Activated T-cell treated with anti-CD3 and anti-CD28 coated beads for 1 hour (primary cell): ENCODE measurements around the gene RAI1.
"Not testable (repeated sequence)": the region's sequence is repeated elsewhere in the genome, so short reads cannot be mapped to it uniquely, and the experiment has no call there.

Source experiments
- DNase-seq: peaks from one replicate; pipeline ENCODE4 v3.0.0-alpha.2; 2020; ENCODE audit warnings: low read depth

Gene RAI1

GRCh38 chr17:17663160-17664063 lies 17.8 kb upstream of the RAI1 start:
- peak; percentile 65 for DNase-seq

DNA sequence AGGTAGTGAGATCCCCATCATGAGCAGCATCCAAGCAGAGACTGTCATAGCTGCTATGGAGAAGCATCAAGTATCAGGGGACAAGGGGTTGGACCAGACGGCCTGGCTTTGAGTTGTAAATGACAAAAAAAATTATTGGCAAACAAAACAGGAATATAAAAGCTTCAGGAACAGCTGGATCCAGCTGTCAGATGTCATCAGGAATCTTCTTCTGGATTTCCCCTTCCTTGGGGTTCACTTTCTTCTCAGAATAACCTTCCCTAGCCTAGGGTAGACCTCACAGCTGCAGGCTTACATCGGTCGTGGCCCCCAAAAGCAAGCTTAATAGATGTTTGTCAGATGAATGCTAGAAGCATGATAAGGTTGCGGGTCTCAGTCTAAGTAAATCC lies 17.2 kb upstream of the RAI1 start:
- no peak for DNase-seq

DNA sequence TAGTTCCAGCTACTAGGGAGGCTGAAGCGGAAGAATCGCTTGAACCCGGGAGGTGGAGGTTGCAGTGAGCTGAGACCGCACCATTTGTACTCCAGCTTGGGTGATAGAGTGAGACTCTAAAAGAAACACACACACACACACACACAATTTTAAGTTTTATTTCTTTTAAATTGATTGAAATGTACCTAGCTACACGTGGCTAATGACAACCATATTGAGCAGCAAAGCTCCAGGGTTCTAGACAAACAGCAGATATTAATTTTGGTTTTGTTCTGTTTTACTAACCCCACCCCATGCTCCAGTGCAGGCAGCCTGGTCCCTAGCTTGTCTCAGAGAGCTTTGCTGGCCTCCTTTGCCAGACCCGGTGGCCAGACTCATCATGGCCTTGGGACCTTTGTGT lies 16.0 kb upstream of the RAI1 start:
- DNase-seq: no peak

- DNase-seq: no peak
Measured at GRCh38 chr17:17666111-17666714, 15.0 kb upstream of the RAI1 start.

DNA sequence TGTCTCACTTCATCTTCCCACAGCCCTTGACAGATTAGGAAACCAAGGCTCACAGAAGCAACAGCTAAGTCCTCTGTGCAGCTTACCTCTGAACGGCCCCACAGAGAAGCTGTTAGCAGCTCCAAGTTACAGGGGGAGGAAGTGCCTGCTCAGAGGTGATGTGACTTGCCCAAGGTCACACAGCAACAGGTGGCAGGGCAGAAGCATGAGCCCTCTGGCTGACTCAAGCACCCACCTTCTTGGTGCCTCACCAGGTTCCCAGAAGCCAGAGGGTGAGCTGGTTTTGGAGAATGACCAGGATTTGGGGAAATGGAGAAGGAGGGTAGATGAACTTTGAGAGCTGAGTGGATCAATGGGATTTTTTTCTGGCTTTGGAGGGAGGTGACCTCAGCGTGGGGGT lies 14.0 kb upstream of the RAI1 start:
- DNase-seq: no peak

DNA sequence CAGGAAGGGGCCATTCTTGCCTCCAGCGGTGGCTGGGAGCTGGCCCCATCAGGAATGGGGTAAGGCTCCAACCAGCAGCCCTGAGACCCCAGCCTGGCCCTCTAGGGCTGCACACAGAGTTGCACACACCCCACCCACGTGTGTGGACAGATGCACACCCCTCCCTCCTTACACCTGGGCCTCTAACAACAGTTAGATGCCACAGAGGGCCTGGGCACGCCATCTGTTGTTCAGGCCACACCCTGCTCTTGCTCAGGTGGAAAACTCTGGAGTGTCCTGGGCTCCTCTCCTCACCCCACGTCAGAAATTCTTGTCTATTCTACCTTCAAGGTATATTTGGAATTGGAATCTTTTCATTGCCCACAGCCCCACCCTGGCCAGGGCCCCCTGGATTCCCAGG lies 13.3 kb upstream of the RAI1 start:
- no peak for DNase-seq

GRCh38 chr17:17668358-17668757 lies 12.9 kb upstream of the RAI1 start:
- no peak for DNase-seq

DNA sequence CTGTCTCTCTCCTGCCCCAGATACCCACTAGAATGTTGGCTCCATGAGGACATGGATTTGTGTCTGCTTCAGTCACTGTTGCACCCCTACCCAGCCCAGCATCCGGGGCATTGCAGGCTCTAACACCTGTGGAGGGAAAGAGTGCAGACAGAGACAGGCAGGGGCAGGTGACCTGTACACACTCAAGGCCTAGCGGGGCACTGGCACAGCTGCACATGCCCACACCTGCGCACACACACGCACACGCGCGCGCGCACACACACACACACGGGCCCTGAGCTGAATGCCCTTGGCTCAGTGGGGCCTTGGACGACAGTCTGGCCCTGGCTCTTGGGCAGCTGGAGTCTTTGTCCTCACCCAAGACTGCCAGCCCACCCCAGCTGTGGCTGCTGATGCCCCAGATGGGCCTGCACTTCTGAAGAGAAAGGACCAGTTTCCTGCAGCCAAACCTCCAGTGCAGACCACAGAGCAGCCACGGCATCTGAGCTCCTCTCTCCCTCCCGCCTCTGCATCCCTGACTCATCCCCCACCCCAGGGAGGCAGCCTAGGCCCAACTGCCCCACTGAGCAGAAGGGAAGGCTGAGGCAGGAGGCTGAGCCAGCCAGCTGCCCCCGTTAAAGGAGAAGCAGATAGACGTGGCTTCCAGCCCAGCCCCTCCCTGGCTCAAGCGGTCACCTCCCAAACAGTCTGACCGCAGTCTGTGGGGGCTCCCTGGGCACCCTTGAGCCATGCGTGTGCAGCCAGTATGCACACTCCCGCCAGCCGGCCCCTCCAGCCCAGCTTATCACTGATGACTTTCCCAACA lies 12.3 kb upstream of the RAI1 start:
- DNase-seq: no peak

DNA sequence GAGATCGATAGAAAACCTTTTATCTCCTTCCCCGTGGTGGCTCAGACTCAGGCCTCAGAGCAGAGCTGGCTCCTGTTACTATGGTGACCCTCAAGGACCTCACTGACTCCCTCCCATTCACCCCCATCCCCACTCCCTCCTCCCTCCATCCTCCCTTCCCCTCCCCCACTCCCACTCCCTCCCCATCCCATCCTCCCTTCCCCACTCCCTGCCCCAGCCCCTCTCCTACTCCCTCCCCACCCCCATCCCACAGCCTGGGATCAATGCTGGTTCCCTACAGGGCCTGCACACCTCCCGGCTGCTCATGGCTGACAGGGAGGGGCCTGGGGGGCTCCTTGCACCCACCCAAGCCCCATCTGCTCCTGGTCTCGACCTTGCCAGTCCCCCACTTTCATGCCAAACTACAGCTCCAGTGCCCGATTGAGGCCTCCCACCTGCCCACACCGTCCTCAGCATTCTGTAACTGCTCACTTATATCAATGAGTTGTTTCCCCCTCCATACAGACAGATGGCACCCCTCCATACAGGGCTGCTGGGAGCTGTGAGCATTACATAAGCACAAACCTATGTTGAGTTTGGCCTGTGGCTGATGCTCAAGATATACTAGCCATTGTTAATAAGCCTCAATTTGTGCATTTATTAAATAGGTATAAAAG lies 11.6 kb upstream of the RAI1 start:
- no peak for DNase-seq

DNA sequence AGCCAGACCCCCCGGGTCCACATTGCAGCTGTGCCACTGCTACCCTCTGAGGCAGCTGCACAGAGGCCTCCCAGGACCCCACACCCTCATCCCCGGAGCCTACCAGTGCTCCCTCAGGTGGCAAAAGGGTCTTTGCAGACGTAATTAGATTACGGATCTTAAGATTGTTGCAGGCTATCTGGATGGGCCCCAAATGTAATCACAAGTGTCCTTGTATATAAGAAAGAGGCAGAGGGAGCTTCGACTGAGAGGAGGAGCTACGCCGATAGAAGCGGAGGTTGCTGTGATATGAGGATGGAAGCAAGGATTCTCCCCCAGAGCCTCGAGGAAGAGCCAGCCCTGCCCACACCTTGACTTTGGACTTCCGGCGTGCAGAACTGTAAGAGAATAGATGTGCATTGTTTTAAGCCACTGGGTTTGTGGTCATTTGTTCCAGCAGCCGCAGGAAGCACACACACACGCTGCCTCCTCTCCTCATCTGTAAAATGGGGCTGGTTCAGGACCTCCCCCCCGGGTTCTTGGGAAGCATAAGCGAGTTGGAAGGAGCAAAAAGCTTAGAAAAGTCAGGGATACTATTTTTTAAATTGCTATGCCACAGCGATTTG lies 10.5 kb upstream of the RAI1 start:
- no peak for DNase-seq

DNA sequence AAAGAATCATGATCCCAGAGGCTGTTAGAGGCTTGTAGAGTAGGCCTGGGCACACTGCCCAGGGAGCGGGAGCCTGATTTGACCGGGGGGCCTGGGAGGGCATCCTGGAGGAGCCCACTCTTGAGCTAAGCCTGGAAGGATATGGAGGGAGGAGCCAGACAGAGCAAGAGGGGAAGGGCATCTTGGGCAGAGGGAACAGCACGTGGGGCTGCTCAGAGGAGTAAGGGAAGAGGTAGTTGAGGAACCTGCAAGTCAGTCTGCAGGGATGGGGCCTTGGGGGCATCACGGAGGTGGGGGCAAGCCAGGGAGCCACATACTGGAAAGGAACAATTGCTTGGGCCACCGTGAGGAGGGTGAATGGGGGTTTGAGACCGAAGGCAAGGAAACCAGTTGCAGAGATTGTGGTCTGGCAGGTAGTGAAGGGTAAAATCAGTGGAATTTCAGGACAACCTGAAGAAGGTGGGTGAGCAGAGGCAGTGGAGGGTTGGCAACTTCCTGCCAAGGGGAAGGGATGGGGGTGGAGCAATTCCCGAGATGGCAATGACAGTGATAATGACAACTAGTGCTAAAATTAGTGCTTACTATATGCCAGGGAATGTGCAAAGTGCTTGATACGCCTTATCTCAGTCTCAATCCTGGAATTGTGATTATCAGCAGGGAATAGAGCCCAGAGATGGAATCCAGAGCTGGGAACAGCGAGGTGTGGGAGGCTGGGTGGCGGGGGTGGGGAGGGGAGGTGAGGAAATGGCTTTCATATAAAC lies 9.7 kb upstream of the RAI1 start:
- no peak for DNase-seq

DNA sequence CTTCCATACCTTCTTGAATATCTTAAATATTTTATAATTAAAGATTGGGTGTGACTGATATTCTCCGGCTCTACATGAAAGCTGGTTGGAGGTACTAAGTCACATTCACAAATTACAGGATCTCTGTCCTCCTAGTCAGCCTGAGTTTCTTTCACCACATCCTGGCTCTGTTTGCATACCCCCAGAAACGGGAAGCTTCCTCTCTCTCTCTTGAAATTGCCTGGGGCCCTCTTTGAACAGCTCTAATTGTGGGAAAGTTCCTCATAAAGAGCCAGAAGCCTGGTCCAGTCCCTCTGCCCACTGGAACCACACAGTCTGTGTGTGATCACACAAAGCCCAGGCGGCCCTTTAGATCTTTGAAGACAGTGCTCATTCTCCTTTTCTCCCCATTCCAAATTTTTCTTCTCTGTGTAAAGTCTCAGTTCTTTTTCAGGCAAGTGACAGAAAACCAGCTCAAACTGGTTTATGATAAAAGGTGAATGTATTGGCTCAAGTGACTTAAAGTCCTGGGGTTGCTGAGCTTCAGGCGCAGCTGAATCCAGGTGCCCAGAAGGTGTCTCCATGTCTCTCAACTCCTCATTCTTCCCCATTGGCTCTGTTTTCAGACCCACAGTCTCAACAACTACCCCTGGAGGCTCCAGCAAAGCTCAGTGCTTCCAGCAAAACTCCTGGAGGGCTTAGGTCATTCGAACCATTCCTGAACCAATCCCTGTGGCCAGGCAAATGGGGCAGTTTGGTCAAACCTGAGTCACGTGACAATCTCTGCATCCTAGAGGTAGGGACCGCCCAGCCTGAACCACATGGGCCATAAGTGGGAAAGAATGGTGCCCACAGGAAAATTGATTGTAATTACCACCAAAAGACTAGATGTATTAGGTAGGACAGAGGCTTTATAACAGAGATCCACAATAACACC lies 8.5 kb upstream of the RAI1 start:
- DNase-seq: no peak

GRCh38 chr17:17675416-17675815 lies 5.8 kb upstream of the RAI1 start:
- DNase-seq: no peak

DNA sequence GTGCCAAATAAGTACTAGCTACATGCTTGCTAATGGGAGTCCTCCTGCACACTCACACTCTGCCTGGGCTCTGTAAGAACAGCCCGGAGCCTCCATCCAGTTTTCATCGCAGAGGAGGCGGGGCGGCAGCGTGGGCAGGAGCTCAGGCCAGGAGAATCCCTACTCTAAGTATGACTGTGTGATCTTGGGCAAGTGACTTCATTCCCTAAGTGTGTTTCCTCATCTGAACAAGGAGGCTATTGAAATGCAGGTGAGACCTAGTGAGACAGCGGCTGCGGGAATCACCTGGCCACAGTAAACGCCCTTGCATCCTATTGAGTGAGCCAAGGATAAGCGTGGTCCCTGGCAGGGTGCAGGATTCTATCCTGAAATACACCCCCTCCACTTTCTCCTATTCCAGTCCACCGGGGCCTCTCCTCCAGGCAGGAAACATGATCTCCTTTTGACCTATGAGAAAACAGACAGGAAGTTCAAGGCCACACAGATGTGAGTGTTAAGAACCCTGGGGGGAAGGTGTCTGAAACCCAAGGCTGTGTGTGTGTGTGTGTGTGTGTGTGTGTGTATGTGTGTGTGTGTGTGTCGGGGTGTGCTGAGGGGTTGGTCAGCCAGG lies 5.2 kb upstream of the RAI1 start:
- DNase-seq: no peak

- DNase-seq: no peak
Measured at GRCh38 chr17:17676752-17677151, 4.5 kb upstream of the RAI1 start.

DNA sequence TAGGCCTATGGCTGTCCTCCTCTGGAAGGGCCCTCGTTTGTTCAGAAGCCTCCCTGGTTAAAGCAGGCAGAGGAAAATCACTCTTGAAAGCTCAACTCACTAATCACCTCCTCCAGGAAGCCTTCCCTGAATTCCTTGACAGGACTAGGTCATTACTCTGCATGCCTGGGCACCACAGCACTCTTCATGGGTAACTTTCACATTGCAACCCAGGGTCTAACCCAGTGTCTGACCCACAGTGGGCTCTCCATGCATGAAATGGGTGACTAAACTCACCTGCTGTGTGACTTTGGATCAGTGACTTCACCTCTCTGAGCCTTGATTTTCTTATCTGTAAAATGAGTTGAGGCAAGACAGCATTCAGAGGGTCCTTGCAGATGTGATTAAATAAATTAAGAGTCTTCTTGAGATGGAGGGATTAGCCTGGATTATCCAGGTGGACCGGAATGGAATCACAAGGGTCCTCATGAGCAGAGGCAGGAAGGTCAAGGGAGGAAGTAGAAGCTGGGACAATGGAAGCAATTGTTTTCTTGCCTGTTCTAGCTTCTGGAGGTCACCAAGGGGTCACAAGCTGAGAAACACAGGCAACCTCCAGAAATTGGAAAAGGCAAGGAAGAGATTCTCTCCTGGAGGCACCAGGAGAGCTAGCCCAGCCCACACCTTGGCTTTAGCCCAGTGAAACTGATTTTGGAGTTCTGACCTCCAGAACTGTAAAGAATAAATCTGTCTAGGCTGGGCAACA lies 3.8 kb upstream of the RAI1 start:
- no peak for DNase-seq

GRCh38 chr17:17678063-17678699 lies 3.1 kb upstream of the RAI1 start:
- not testable (repeated sequence) for DNase-seq

DNA sequence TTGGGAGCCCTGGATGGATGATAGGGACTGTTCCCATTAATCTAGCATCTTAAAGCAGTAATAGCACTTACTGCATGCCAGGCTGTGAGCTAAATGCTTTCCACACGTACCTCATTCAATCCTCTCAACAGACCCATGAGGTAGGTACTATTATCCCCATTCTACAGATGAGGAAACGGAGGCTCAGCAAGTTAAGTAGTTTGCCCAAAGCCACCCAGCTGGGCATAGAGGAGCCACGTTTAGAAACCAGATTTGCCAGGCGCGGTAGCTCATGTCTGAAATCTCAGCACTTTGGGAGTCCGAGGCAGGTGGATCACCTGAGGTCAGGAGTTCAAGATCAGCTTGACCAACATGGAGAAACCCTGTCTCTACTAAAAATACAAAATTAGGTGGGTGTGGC lies 2.0 kb upstream of the RAI1 start:
- DNase-seq: no peak
